Glomerular visceral epithelial cell (primary cell): ENCODE measurements around the gene ETS1.
"Not testable (repeated sequence)": the region's sequence is repeated elsewhere in the genome, so short reads cannot be mapped to it uniquely, and the experiment has no call there.

Source experiments
- DNase-seq: peaks from one replicate; pipeline ENCODE4 v3.0.0-alpha.2; 2016; ENCODE audit errors: extremely low spot score

The ETS1 gene

GRCh38 chr11:128465531-128465930 lies 121.8 kb downstream of the ETS1 start:
- DNase-seq: no peak

- no peak for DNase-seq
These were observed 122.4 kb downstream of the ETS1 start for GRCh38 chr11:128464878-128465450.

GRCh38 chr11:128463979-128464378 lies 123.4 kb downstream of the ETS1 start:
- peak; percentile 58 for DNase-seq

- peak; percentile 93 for DNase-seq
These were observed 124.0 kb downstream of the ETS1 start for GRCh38 chr11:128463371-128463829.

GRCh38 chr11:128462922-128463321 lies 124.4 kb downstream of the ETS1 start:
- no peak for DNase-seq

- DNase-seq: no peak
These were observed 125.2 kb downstream of the ETS1 start for GRCh38 chr11:128462189-128462588.

GRCh38 chr11:128458321-128458720 lies 129.0 kb downstream of the ETS1 start:
- peak; percentile 80 for DNase-seq

GRCh38 chr11:128457874-128458273 lies 129.5 kb downstream of the ETS1 start:
- DNase-seq: no peak

GRCh38 chr11:128456566-128457268 lies 130.6 kb downstream of the ETS1 start:
- DNase-seq: no peak

- DNase-seq: no peak
These were observed 131.6 kb downstream of the ETS1 start for GRCh38 chr11:128455766-128456165.

- DNase-seq: peak; percentile 87
These were observed 133.7 kb downstream of the ETS1 start for GRCh38 chr11:128453444-128454336.

GRCh38 chr11:128451652-128452470 lies 135.5 kb downstream of the ETS1 start:
- DNase-seq: no peak

- DNase-seq: no peak
These were observed 136.3 kb downstream of the ETS1 start for GRCh38 chr11:128450882-128451651.

- not testable (repeated sequence) for DNase-seq
These were observed 136.9 kb downstream of the ETS1 start for GRCh38 chr11:128450425-128450824.

GRCh38 chr11:128448981-128449713 lies 138.2 kb downstream of the ETS1 start:
- DNase-seq: peak; percentile 73

GRCh38 chr11:128448200-128448886 lies 139.0 kb downstream of the ETS1 start:
- peak; percentile 93 for DNase-seq

GRCh38 chr11:128447233-128447632 lies 140.1 kb downstream of the ETS1 start:
- DNase-seq: no peak

- not testable (repeated sequence) for DNase-seq
These were observed 141.4 kb downstream of the ETS1 start for GRCh38 chr11:128445921-128446320.

GRCh38 chr11:128437136-128437535 lies 150.2 kb downstream of the ETS1 start:
- peak; percentile 72 for DNase-seq
